ENCODE results near the gene PCDHGA8.
"Not testable (repeated sequence)": the region's sequence is repeated elsewhere in the genome, so short reads cannot be mapped to it uniquely, and the experiment has no call there.

PCDHGA8 gene

DNA sequence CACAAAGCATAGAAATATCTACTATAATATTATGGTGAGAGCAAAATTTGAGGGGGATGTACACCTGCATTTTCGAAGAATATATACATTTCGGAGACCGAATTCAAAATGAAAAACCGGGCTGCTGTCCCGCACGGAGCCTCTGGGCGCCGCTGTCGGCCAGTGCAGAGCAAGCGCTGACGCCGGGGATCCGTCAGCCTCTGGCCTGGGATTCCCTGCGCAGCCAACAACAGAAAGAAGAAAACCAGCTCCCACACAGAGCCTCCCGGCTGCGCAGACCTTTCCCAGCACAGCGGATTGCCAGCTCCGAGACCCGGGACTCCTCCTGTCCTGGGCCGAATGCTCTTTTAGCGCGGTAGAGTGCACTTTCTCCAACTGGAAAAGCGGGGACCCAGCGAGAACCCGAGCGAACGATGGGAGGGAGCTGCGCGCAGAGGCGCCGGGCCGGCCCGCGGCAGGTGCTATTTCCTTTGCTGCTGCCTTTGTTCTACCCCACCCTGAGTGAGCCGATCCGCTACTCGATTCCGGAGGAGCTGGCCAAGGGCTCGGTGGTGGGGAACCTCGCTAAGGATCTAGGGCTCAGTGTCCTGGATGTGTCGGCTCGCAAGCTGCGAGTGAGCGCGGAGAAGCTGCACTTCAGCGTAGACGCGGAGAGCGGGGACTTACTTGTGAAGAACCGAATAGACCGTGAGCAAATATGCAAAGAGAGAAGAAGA is 15.5 kb downstream of the PCDHGA8 start, which contains the start of gene PCDHGB6:
Gene PCDHGB6 (plus strand): TSS at position 232 of the 716 bp plus-strand sequence. CDS start 182 bp downstream, at position 414.
- H3K4me1 ChIP-seq (ENCODE audit: control insufficient read depth, insufficient read depth, low read length, poor library complexity, severe bottlenecking); H3K4me3 ChIP-seq (ENCODE audit: insufficient read depth, low read depth, low read length, poor library complexity, severe bottlenecking); H3K36me3 ChIP-seq (ENCODE audit: control insufficient read depth, insufficient read depth, low read length); H3K9me3 ChIP-seq (ENCODE audit: control insufficient read depth, low read length); DNase-seq; H3K27ac ChIP-seq (ENCODE audit: insufficient read depth, low read length, poor library complexity, severe bottlenecking): not testable (repeated sequence)
- peaks cover 39% of the 10 kb centered on the region for H3K27me3 ChIP-seq (replicated peaks; ENCODE audit: control insufficient read depth, insufficient read depth, low read length, poor library complexity, severe bottlenecking)

DNA sequence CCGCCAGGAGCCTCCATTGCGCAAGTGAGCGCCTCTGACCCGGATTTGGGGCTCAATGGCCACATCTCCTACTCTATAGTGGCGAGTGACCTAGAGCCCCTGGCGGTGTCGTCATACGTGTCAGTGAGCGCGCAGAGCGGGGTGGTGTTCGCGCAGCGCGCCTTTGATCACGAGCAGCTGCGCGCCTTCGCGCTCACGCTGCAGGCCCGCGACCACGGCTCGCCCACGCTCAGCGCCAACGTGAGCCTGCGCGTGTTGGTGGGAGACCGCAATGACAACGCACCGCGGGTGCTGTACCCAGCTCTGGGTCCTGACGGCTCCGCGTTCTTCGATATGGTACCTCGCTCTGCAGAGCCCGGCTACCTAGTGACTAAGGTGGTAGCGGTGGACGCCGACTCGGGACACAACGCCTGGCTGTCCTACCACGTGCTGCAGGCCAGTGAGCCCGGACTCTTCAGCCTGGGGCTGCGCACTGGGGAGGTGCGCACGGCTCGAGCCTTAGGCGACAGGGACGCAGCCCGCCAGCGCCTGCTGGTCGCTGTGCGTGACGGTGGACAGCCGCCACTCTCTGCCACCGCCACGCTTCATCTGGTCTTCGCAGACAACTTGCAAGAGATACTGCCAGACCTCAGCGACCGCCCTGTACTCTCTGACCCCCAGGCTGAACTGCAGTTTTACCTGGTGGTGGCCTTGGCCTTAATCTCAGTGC is 17.3 kb downstream of the PCDHGA8 start:
- H3K9me3 ChIP-seq (ENCODE audit: control insufficient read depth, low read length): peaks cover 3% of the 10 kb centered on the region
- DNase-seq: no peak
- H3K4me3 ChIP-seq (ENCODE audit: insufficient read depth, low read depth, low read length, poor library complexity, severe bottlenecking): no peak overlapping the region
- H3K27me3 ChIP-seq (replicated peaks; ENCODE audit: control insufficient read depth, insufficient read depth, low read length, poor library complexity, severe bottlenecking): peaks cover 45% of the 10 kb centered on the region
- no peak overlapping the region for H3K27ac ChIP-seq (ENCODE audit: insufficient read depth, low read length, poor library complexity, severe bottlenecking)
- peaks cover 4% of the 10 kb centered on the region for H3K4me1 ChIP-seq (ENCODE audit: control insufficient read depth, insufficient read depth, low read length, poor library complexity, severe bottlenecking)
- no peaks in the 10 kb centered on the region for H3K36me3 ChIP-seq (ENCODE audit: control insufficient read depth, insufficient read depth, low read length)

DNA sequence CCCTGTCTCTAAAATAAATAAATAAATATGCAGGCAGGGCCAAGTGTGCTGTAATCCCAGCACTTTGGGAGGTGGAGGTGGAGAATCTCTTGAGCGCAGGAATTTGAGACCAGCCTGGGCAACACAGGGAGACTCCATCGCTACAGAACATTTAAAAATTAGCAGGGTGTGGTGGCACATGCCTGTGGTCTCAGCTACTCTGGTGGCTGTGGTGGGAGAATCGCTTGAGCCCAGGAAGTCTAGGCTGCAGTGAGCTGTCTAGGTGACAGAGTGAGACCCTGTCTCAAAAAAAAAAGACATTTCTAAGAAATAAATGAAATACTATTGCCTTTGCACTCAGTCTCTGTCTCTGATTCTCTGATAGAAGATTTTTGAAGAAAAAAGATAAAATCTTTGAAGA is 19.1 kb downstream of the PCDHGA8 start:
- H3K4me1 ChIP-seq (ENCODE audit: control insufficient read depth, insufficient read depth, low read length, poor library complexity, severe bottlenecking): peaks cover 7% of the 10 kb centered on the region
- no peak overlapping the region for H3K27ac ChIP-seq (ENCODE audit: insufficient read depth, low read length, poor library complexity, severe bottlenecking)
- peaks cover 54% of the 10 kb centered on the region for H3K27me3 ChIP-seq (replicated peaks; ENCODE audit: control insufficient read depth, insufficient read depth, low read length, poor library complexity, severe bottlenecking)
- no peaks in the 10 kb centered on the region for H3K36me3 ChIP-seq (ENCODE audit: control insufficient read depth, insufficient read depth, low read length)
- peaks cover 3% of the 10 kb centered on the region for H3K9me3 ChIP-seq (ENCODE audit: control insufficient read depth, low read length)
- H3K4me3 ChIP-seq (ENCODE audit: insufficient read depth, low read depth, low read length, poor library complexity, severe bottlenecking): no peak overlapping the region
- no peak for DNase-seq

DNA sequence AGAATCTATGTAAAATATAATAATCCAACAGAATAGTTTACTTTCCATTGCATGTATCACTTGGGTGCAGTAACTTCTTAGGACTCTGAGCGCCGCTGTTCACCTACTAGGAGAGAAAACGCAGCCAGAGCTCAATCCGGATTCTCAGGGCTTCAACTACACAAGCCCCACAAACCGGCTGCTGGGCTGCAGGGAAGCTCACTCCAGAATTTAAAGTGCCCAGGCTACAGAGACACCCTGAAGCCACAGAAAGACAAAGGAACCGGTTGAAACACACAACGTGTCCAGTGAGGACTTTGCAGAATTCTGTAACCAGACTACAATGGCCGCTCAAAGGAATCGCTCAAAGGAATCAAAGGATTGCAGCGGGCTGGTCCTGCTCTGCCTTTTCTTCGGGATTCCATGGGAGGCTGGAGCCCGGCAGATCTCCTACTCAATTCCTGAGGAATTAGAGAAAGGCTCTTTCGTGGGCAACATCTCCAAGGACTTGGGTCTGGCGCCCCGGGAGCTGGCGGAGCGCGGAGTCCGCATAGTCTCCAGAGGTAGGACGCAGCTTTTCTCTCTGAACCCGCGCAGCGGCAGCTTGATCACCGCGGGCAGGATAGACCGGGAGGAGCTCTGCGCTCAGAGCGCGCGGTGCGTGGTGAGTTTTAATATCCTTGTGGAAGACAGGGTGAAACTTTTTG is 20.6 kb downstream of the PCDHGA8 start, which contains the start of gene PCDHGA10:
Gene PCDHGA10 (plus strand): TSS at position 134 of the 686 bp plus-strand sequence. CDS start 189 bp downstream, at position 323.
- H3K27me3 ChIP-seq (replicated peaks; ENCODE audit: control insufficient read depth, insufficient read depth, low read length, poor library complexity, severe bottlenecking): peaks cover 54% of the 10 kb centered on the region

DNA sequence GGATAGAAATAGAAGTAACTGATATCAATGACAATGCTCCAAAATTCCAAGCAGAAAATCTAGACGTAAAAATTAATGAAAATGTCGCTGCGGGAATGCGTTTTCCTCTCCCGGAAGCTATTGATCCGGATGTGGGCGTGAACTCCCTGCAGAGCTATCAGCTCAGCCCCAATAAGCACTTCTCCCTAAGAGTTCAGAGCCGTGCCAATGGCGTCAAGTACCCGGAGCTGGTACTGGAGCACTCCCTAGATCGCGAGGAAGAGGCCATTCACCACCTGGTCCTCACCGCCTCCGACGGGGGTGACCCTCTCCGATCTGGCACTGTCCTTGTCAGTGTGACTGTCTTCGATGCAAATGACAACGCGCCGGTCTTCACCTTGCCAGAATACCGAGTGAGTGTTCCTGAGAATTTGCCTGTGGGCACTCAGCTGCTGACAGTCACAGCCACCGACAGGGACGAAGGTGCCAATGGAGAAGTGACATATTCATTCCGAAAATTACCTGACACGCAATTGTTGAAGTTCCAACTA is 21.2 kb downstream of the PCDHGA8 start:
- no peak for DNase-seq
- peaks cover 7% of the 10 kb centered on the region for H3K4me1 ChIP-seq (ENCODE audit: control insufficient read depth, insufficient read depth, low read length, poor library complexity, severe bottlenecking)
- H3K9me3 ChIP-seq (ENCODE audit: control insufficient read depth, low read length): peaks cover 7% of the 10 kb centered on the region
- no peak overlapping the region for H3K27ac ChIP-seq (ENCODE audit: insufficient read depth, low read length, poor library complexity, severe bottlenecking)
- H3K4me3 ChIP-seq (ENCODE audit: insufficient read depth, low read depth, low read length, poor library complexity, severe bottlenecking): peak overlapping the region; percentile 37
- no peaks in the 10 kb centered on the region for H3K36me3 ChIP-seq (ENCODE audit: control insufficient read depth, insufficient read depth, low read length)
- H3K27me3 ChIP-seq (replicated peaks; ENCODE audit: control insufficient read depth, insufficient read depth, low read length, poor library complexity, severe bottlenecking): peaks cover 58% of the 10 kb centered on the region

More for the DNA sequence above, 20.6 kb downstream of the PCDHGA8 start, which contains the start of gene PCDHGA10:
- peaks cover 3% of the 10 kb centered on the region for H3K9me3 ChIP-seq (ENCODE audit: control insufficient read depth, low read length)
- peaks cover 7% of the 10 kb centered on the region for H3K4me1 ChIP-seq (ENCODE audit: control insufficient read depth, insufficient read depth, low read length, poor library complexity, severe bottlenecking)
- no peak within 1 kb of the TSS for H3K27ac ChIP-seq (ENCODE audit: insufficient read depth, low read length, poor library complexity, severe bottlenecking)
- DNase-seq: peak in 2 of 3 donors; percentile 28 to 29
- H3K4me3 ChIP-seq (ENCODE audit: insufficient read depth, low read depth, low read length, poor library complexity, severe bottlenecking): peak within 1 kb of the TSS; percentile 37
- no peaks in the 10 kb centered on the region for H3K36me3 ChIP-seq (ENCODE audit: control insufficient read depth, insufficient read depth, low read length)

DNA sequence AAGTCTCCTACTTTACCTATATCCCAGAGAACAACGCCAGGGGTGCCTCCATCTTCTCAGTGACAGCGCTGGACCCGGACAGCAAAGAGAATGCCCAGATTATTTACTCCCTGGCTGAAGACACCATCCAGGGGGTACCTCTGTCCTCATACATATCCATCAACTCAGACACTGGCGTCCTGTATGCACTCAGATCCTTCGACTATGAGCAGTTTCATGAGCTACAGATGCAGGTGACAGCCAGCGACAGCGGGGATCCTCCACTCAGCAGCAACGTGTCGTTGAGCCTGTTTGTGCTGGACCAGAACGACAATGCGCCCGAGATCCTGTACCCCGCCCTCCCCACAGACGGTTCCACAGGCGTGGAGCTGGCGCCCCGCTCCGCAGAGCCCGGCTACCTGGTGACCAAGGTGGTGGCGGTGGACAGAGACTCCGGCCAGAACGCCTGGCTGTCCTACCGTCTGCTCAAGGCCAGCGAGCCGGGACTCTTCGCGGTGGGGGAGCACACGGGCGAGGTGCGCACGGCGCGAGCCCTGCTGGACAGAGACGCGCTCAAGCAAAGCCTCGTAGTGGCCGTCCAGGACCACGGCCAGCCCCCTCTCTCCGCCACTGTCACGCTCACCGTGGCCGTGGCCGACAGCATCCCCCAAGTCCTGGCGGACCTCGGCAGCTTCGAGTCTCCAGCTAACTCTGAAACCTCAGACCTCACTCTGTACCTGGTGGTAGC is 22.3 kb downstream of the PCDHGA8 start:
- not testable (repeated sequence) for DNase-seq; H3K9me3 ChIP-seq (ENCODE audit: control insufficient read depth, low read length); H3K4me1 ChIP-seq (ENCODE audit: control insufficient read depth, insufficient read depth, low read length, poor library complexity, severe bottlenecking); H3K36me3 ChIP-seq (ENCODE audit: control insufficient read depth, insufficient read depth, low read length); H3K4me3 ChIP-seq (ENCODE audit: insufficient read depth, low read depth, low read length, poor library complexity, severe bottlenecking); H3K27ac ChIP-seq (ENCODE audit: insufficient read depth, low read length, poor library complexity, severe bottlenecking)
- H3K27me3 ChIP-seq (replicated peaks; ENCODE audit: control insufficient read depth, insufficient read depth, low read length, poor library complexity, severe bottlenecking): peaks cover 61% of the 10 kb centered on the region

DNA sequence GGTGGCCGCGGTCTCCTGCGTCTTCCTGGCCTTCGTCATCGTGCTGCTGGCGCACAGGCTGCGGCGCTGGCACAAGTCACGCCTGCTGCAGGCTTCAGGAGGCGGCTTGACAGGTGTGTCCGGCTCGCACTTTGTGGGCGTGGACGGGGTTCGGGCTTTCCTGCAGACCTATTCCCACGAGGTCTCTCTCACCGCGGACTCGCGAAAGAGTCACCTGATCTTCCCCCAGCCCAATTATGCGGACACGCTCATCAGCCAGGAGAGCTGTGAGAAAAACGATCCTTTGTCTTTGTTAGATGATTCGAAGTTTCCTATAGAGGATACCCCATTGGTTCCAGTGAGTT is 22.8 kb downstream of the PCDHGA8 start:
- not testable (repeated sequence) for H3K9me3 ChIP-seq (ENCODE audit: control insufficient read depth, low read length); H3K4me3 ChIP-seq (ENCODE audit: insufficient read depth, low read depth, low read length, poor library complexity, severe bottlenecking); DNase-seq; H3K36me3 ChIP-seq (ENCODE audit: control insufficient read depth, insufficient read depth, low read length); H3K4me1 ChIP-seq (ENCODE audit: control insufficient read depth, insufficient read depth, low read length, poor library complexity, severe bottlenecking); H3K27ac ChIP-seq (ENCODE audit: insufficient read depth, low read length, poor library complexity, severe bottlenecking)
- H3K27me3 ChIP-seq (replicated peaks; ENCODE audit: control insufficient read depth, insufficient read depth, low read length, poor library complexity, severe bottlenecking): peaks cover 63% of the 10 kb centered on the region

DNA sequence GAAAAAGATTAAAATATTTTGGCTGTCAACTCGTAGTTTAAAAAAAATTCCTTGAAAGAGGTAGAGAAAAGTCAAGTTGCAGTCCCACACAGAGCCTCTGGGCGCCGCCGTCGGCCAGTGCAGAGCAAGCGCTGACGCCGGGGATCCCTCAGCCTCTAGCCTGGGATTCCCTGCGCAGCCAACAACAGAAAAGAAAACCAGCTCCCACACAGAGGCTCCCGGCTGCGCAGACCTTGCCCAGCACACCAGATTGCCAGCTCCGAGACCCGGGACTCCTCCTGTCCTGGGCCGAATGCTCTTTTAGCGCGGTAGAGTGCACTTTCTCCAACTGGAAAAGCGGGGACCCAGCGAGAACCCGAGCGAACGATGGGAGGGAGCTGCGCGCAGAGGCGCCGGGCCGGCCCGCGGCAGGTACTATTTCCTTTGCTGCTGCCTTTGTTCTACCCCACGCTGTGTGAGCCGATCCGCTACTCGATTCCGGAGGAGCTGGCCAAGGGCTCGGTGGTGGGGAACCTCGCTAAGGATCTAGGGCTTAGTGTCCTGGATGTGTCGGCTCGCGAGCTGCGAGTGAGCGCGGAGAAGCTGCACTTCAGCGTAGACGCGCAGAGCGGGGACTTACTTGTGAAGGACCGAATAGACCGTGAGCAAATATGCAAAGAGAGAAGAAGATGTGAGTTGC is 25.2 kb downstream of the PCDHGA8 start, which contains the start of gene PCDHGB7:
Gene PCDHGB7 (plus strand): TSS at position 184 of the 679 bp plus-strand sequence. CDS start 183 bp downstream, at position 367.
- H3K4me3 ChIP-seq (ENCODE audit: insufficient read depth, low read depth, low read length, poor library complexity, severe bottlenecking); H3K36me3 ChIP-seq (ENCODE audit: control insufficient read depth, insufficient read depth, low read length); H3K27ac ChIP-seq (ENCODE audit: insufficient read depth, low read length, poor library complexity, severe bottlenecking); H3K4me1 ChIP-seq (ENCODE audit: control insufficient read depth, insufficient read depth, low read length, poor library complexity, severe bottlenecking): not testable (repeated sequence)
- peaks cover 17% of the 10 kb centered on the region for H3K9me3 ChIP-seq (ENCODE audit: control insufficient read depth, low read length)
- peaks cover 76% of the 10 kb centered on the region for H3K27me3 ChIP-seq (replicated peaks; ENCODE audit: control insufficient read depth, insufficient read depth, low read length, poor library complexity, severe bottlenecking)
- peak in 1 of 3 donors; percentile 16 for DNase-seq

All from effector memory CD4-positive, alpha-beta T cell (primary cell).